Activated naive CD4-positive, alpha-beta T cell treated with anti-CD3 and anti-CD28 coated beads, Interleukin-2, amount 10 ng/mL, durations not matched to agents 7 days and 5 days (primary cell): Measurements from ENCODE around the gene ICA1.
A peak's percentile ranks its signal among the peaks of the same experiment; 100 is the strongest.

Experiments used
- CTCF ChIA-PET: fragments of 350-600 bp; sonication (Branson Sonifier 250); formaldehyde crosslinking; loops from one replicate; lab custom pipeline; 2021; ENCODE audit warnings: antibody characterized with exemption; lab: Charles Lee
- DNase-seq: peaks from one replicate; pipeline ENCODE4 v3.0.0-alpha.2; 2020
- H3K27ac Mint-ChIP-seq: one replicate; pipeline ENCODE4 v1.8.0; 2021; ENCODE audit warnings: mild to moderate bottlenecking, moderate library complexity, mixed read lengths
- H3K27me3 Mint-ChIP-seq: one replicate; pipeline ENCODE4 v1.8.0; 2021; ENCODE audit warnings: mild to moderate bottlenecking, mixed read lengths
- H3K36me3 Mint-ChIP-seq: one replicate; pipeline ENCODE4 v1.8.0; 2021; ENCODE audit warnings: mixed read lengths
- H3K4me1 Mint-ChIP-seq: one replicate; pipeline ENCODE4 v1.8.0; 2021; ENCODE audit warnings: mixed read lengths
- H3K4me3 Mint-ChIP-seq: one replicate; pipeline ENCODE4 v1.8.0; 2021; ENCODE audit warnings: mild to moderate bottlenecking, moderate library complexity, mixed read lengths
- H3K9me3 Mint-ChIP-seq: one replicate; pipeline ENCODE4 v1.8.0; 2021; ENCODE audit warnings: mixed read lengths

The ICA1 gene

DNA sequence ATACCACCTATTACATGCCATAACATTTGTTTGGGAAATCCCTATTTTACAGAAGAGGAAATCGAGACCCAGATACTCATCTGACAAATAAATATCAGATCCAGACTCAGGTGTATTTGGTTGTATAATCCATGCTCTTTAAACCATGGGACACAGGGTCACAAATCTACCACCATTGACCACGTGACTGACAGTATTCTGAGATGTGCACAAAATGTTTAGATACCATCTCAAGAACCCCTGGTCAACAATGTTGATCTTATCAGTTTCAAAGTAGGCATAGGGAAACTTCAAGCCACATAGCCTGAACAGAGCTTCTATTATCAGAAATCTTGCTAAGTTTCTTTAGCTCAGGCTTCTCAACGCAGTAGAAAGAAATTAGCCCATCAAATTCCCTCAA is 93.6 kb downstream of the ICA1 start:
- H3K4me3 Mint-ChIP-seq = no peak overlapping the region
- peaks cover 4% of the 10 kb centered on the region for H3K27me3 Mint-ChIP-seq
- H3K27ac Mint-ChIP-seq = no peak overlapping the region
- CTCF ChIA-PET = interaction anchor here (1.0 kb wide), 1 partner anchor 29 kb away, joined by 3 read pairs; no protein-coding TSS in a partner anchor
- no peaks in the 10 kb centered on the region for H3K36me3 Mint-ChIP-seq
- H3K9me3 Mint-ChIP-seq = no peaks in the 10 kb centered on the region
- H3K4me1 Mint-ChIP-seq = peaks cover 1% of the 10 kb centered on the region
- no peak for DNase-seq

GRCh38 chr7:8165150-8165549 is 96.8 kb downstream of the ICA1 start:
- H3K36me3 Mint-ChIP-seq = no peaks in the 10 kb centered on the region
- H3K9me3 Mint-ChIP-seq = no peaks in the 10 kb centered on the region
- peaks cover 4% of the 10 kb centered on the region for H3K27me3 Mint-ChIP-seq
- H3K27ac Mint-ChIP-seq = no peak overlapping the region
- H3K4me3 Mint-ChIP-seq = no peak overlapping the region
- no peak for DNase-seq
- no peaks in the 10 kb centered on the region for H3K4me1 Mint-ChIP-seq
- CTCF ChIA-PET = no interaction called here

- H3K4me1 Mint-ChIP-seq = no peaks in the 10 kb centered on the region
- CTCF ChIA-PET = interaction anchor here (1.4 kb wide), 1 partner anchor 481 kb away, joined by 3 read pairs; no protein-coding TSS in a partner anchor
These were observed 99.8 kb downstream of the ICA1 start for GRCh38 chr7:8162181-8162580.

GRCh38 chr7:8161364-8161828 is 100.6 kb downstream of the ICA1 start:
- Mint-ChIP-seq H3K36me3 (no peaks in the 10 kb centered on the region), H3K27me3 (peaks cover 4% of the 10 kb centered on the region), H3K4me3 (no peak overlapping the region), H3K27ac (no peak overlapping the region), H3K9me3 (no peaks in the 10 kb centered on the region), H3K4me1 (no peaks in the 10 kb centered on the region)
- CTCF ChIA-PET = interaction anchor here (1.4 kb wide), 1 partner anchor 481 kb away, joined by 3 read pairs; no protein-coding TSS in a partner anchor
- no peak for DNase-seq

More at GRCh38 chr7:8162181-8162580, 99.8 kb downstream of the ICA1 start:
- no peak overlapping the region for H3K27ac Mint-ChIP-seq
- H3K27me3 Mint-ChIP-seq = peaks cover 3% of the 10 kb centered on the region
- H3K9me3 Mint-ChIP-seq = no peaks in the 10 kb centered on the region
- no peaks in the 10 kb centered on the region for H3K36me3 Mint-ChIP-seq
- H3K4me3 Mint-ChIP-seq = no peak overlapping the region
- DNase-seq = no peak

- H3K27me3 Mint-ChIP-seq = peaks cover 4% of the 10 kb centered on the region
- H3K9me3 Mint-ChIP-seq = no peaks in the 10 kb centered on the region
- H3K27ac Mint-ChIP-seq = no peak overlapping the region
- no peak overlapping the region for H3K4me3 Mint-ChIP-seq
- CTCF ChIA-PET = interaction anchor here (1.4 kb wide), 1 partner anchor 480 kb away, joined by 3 read pairs; no protein-coding TSS in a partner anchor
- no peaks in the 10 kb centered on the region for H3K4me1 Mint-ChIP-seq
- H3K36me3 Mint-ChIP-seq = no peaks in the 10 kb centered on the region
- no peak for DNase-seq
These were observed 101.1 kb downstream of the ICA1 start for GRCh38 chr7:8160779-8161345.

GRCh38 chr7:8160250-8160649 is 101.7 kb downstream of the ICA1 start:
- H3K4me3 Mint-ChIP-seq = no peak overlapping the region
- peaks cover 4% of the 10 kb centered on the region for H3K27me3 Mint-ChIP-seq
- DNase-seq = no peak
- no peaks in the 10 kb centered on the region for H3K9me3 Mint-ChIP-seq
- CTCF ChIA-PET = no interaction called here
- H3K27ac Mint-ChIP-seq = no peak overlapping the region
- H3K4me1 Mint-ChIP-seq = no peaks in the 10 kb centered on the region
- H3K36me3 Mint-ChIP-seq = no peaks in the 10 kb centered on the region

DNA sequence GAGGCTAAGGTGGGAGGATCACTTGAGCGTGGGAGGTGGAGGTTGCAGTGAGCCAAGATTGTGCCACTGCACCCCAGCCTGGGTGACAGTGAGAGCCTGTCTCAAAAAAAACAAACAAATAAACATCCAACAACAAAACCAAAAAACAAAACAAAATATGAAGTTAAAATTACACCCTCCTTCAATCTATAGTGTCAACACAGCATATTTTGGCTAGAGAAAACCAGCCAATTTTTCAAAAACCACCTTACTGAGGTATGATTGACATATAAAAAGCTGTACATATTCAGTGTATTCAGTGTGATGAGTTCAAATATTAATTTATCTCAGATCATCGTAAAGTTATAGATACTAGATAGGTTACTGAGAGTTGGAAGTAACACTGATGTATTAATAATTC is 102.4 kb downstream of the ICA1 start:
- H3K27me3 Mint-ChIP-seq = peaks cover 4% of the 10 kb centered on the region
- CTCF ChIA-PET = interaction anchor here (0.7 kb wide), 1 partner anchor 50 kb away, joined by 3 read pairs; no protein-coding TSS in a partner anchor
- H3K4me1 Mint-ChIP-seq = no peaks in the 10 kb centered on the region
- no peak for DNase-seq
- H3K9me3 Mint-ChIP-seq = no peaks in the 10 kb centered on the region
- H3K36me3 Mint-ChIP-seq = no peaks in the 10 kb centered on the region
- no peak overlapping the region for H3K4me3 Mint-ChIP-seq
- H3K27ac Mint-ChIP-seq = no peak overlapping the region

- no peaks in the 10 kb centered on the region for H3K4me1 Mint-ChIP-seq
- no peak overlapping the region for H3K4me3 Mint-ChIP-seq
- peaks cover 3% of the 10 kb centered on the region for H3K36me3 Mint-ChIP-seq
- no peak overlapping the region for H3K27ac Mint-ChIP-seq
- H3K9me3 Mint-ChIP-seq = peaks cover 5% of the 10 kb centered on the region
- H3K27me3 Mint-ChIP-seq = peaks cover 4% of the 10 kb centered on the region
- DNase-seq = no peak
- CTCF ChIA-PET = no interaction called here
These were observed 104.7 kb downstream of the ICA1 start for GRCh38 chr7:8157296-8157695.

GRCh38 chr7:8155836-8156235 is 106.1 kb downstream of the ICA1 start:
- no peak for DNase-seq
- Mint-ChIP-seq H3K4me1 (no peaks in the 10 kb centered on the region), H3K36me3 (peaks cover 3% of the 10 kb centered on the region), H3K9me3 (peaks cover 11% of the 10 kb centered on the region), H3K4me3 (no peak overlapping the region), H3K27me3 (peaks cover 4% of the 10 kb centered on the region), H3K27ac (no peak overlapping the region)
- CTCF ChIA-PET = no interaction called here

- CTCF ChIA-PET = no interaction called here
- Mint-ChIP-seq H3K27me3 (peaks cover 4% of the 10 kb centered on the region), H3K9me3 (peaks cover 11% of the 10 kb centered on the region), H3K27ac (no peak overlapping the region), H3K4me3 (no peak overlapping the region), H3K4me1 (peaks cover 13% of the 10 kb centered on the region), H3K36me3 (peaks cover 5% of the 10 kb centered on the region)
- DNase-seq = no peak
These were observed 107.7 kb downstream of the ICA1 start for GRCh38 chr7:8154272-8154671.

DNA sequence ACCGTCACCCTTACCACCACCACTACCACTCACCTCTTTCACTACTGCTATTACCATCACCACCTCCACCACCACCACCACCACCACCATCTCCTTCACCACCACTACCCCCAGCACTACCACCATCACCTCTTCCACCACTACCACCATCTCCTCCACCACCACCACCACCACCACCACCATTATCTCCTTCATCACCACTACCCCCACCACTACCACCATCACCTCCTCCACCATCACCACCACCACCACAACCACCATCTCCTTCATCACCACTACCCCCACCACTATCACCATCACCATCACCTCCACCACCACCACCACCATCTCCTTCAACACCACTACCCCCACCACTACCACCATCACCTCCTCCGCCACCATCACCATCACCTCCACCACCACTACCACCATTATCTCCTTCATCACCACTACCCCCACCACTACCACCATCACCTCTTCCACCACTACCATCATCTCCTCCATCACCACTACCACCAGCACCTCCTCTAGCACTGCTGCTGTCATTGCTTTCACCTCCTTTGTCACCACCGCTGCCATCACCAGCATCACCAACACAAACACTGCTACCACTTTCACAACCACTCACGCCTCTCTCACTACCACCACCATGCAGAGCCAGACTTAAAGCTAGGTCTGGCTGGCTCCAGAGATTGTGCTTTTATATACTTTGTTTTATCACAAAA is 109.3 kb downstream of the ICA1 start:
- CTCF ChIA-PET = no interaction called here
- Mint-ChIP-seq H3K4me1 (peaks cover 23% of the 10 kb centered on the region), H3K27ac (peak overlapping the region; percentile 22), H3K4me3 (no peak overlapping the region), H3K27me3 (peaks cover 4% of the 10 kb centered on the region), H3K9me3 (peaks cover 11% of the 10 kb centered on the region), H3K36me3 (peaks cover 5% of the 10 kb centered on the region)
- no peak for DNase-seq

GRCh38 chr7:8151161-8151725 is 110.7 kb downstream of the ICA1 start:
- no peak for DNase-seq
- Mint-ChIP-seq H3K4me1 (peaks cover 23% of the 10 kb centered on the region), H3K36me3 (peaks cover 5% of the 10 kb centered on the region), H3K4me3 (no peak overlapping the region), H3K9me3 (peaks cover 11% of the 10 kb centered on the region), H3K27me3 (peaks cover 4% of the 10 kb centered on the region), H3K27ac (no peak overlapping the region)
- CTCF ChIA-PET = no interaction called here

GRCh38 chr7:8149222-8149621 is 112.7 kb downstream of the ICA1 start:
- DNase-seq = no peak

GRCh38 chr7:8147760-8148463 is 114.1 kb downstream of the ICA1 start:
- no peak overlapping the region for H3K4me3 Mint-ChIP-seq
- peaks cover 38% of the 10 kb centered on the region for H3K4me1 Mint-ChIP-seq
- no peak for DNase-seq
- H3K27me3 Mint-ChIP-seq = peaks cover 4% of the 10 kb centered on the region
- CTCF ChIA-PET = no interaction called here
- H3K9me3 Mint-ChIP-seq = peaks cover 9% of the 10 kb centered on the region
- peaks cover 4% of the 10 kb centered on the region for H3K36me3 Mint-ChIP-seq
- no peak overlapping the region for H3K27ac Mint-ChIP-seq

More at GRCh38 chr7:8149222-8149621, 112.7 kb downstream of the ICA1 start:
- H3K27ac Mint-ChIP-seq = peak overlapping the region; percentile 47
- CTCF ChIA-PET = no interaction called here
- peaks cover 4% of the 10 kb centered on the region for H3K27me3 Mint-ChIP-seq
- peaks cover 5% of the 10 kb centered on the region for H3K36me3 Mint-ChIP-seq
- peaks cover 27% of the 10 kb centered on the region for H3K4me1 Mint-ChIP-seq
- H3K9me3 Mint-ChIP-seq = peaks cover 11% of the 10 kb centered on the region
- no peak overlapping the region for H3K4me3 Mint-ChIP-seq
